ENCODE data around the gene TNPO3.

TNPO3 gene

DNA sequence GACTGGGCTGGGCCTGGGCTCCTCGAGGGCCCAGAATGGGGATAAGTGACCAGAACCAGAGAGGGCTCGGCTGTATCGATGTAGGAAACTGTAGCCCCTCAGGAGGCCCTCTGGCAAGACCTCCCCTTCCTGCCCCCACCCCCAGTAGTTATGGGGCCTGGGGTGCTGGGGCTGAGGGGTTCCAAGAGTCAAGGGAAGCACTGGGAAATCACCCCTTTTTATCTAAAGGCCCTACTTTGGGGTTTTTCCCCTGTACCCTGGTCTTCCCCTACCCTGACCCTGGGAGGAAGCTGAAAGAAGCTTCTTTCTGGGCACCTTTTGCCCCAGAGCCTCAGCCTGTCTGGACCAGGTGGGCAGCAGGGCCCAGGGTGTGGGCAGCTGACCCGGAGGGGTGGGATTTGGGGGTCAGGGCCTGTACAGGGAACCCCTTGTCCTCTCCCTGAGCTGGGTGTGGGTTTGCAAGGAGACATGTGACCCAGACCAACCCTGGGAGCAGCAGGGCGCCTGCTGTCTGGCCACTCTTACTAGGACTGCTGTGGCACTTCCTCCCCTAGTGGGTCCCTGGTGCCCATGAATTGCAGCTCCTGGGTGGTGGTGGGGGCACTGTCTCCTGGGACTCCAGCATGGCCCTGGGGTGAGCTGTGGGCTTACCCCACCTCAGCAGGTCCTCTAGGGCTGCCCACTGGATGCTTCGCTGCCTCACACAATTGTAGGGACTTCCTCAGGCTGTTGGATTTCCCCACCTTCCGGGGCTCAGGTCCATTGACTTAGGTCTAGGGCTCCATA lies 115.6 kb downstream of the TNPO3 start:
- no peak for DNase-seq (ENCODE audit: low read depth in 2 of 2)

DNA sequence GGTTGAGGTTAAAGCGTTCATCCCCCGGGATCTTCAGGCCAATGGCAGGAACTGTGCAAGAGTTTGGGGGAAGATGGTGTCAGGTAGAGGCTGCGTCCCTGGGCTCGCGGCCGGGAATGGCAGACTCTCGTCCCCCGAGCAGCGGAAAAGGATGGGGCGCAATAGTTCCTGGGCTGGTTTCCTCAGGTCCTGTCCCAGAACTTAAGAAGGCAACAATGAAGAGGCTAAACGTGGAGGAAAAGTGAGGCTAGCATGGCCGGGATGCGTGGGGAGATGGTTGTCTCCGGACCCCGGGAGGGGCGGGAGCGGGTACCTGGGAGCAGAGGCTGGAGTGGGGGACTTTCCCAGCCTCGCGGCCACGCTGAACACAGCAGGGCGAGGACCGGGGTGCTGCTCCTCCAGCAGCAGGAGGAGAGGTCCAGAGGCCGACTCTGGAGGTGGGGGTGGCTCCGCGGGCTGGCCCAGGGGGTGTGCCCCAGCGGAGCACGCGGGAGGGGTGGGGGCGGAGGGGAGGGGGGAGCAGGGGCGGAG lies 116.3 kb downstream of the TNPO3 start:
- DNase-seq (ENCODE audit: low read depth in 2 of 2): no peak

DNA sequence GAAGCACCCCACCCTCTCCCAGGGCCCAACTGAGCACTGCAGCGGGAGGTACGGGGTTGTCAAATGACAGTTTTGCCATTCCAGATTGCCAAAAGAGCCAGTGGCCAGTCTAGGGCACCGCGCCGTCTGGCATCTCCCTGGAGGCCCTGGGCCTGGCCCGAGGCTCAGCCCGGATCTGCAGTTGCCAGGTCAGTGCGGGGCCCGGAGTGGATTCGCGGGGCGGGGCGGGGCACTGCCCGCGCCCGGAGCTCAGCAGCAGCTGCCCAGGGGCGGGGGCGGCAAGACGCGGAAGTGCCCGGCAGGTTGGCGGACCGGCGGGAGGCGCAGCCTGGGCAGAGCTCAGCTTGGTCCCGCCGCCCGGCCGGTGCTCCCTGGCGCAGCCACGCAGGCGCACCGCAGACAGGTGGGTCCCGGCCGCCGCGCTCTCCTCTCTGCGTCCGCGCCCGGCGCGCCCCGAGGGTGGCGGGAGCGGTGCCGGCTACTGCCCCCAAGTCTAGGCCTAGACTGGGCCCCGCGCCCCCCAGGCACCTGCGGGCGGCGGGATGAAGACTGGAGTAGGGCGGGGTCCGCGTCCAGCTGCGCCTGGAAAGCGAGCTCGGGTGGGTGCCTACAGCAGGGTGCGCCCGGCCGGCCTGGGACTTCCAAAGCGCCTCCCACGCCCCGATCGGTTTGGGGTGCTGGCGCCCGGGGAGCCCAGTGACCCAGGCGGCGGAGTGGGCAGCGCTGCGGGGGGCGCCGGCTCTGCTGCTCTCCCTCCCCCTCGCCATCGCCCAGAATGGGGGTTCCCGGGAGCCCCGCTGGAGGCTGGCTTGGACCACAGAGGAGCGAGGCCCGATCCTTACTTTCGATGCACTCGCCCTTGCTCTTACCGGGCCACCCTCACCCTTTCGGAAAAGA lies 117.0 kb downstream of the TNPO3 start, which contains the start of gene IRF5:
Gene IRF5, plus strand, starts transcription at position 281 of the 897 bp plus-strand sequence. CDS start 4,155 bp downstream, outside the sequence.
- no peak for DNase-seq (ENCODE audit: low read depth in 2 of 2)

DNA sequence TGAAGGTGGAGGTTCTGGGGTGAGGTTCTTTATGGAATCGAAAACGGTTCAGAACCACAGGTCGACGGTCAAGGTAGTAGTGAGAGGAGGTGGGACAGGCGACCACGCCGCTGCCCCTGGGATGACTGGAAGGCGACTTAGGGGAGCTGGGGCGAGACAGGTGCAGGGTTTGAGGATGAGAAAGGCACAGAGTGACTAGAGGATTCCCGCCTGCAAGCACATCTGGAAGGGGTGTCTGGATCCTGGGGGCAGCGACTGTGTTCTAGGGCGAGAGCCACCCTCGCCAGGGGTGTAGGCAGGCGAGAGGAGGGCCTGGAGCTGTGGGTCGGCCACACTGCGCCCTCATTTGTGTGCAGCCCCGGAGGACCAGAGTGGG lies 117.7 kb downstream of the TNPO3 start:
- no peak for DNase-seq (ENCODE audit: low read depth in 2 of 2)

DNA sequence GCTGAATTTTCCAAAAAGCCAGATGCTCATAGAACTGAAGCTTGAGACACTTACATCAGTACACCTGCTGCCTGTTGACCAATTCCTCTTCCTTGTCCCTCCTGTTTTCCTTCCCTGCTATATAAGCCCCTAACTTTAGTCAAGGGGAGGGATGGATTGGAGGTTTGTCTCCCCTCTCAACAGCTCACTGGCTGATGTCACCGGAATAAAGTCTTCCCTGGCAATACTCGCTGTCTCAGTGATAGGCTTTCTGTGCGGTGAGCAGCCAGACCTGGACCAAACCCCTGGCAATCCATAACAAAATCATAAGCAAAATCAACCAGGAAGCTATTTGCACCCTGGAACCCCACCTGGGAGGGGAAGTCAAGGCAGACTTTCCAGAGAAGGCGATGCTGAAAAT lies 118.1 kb downstream of the TNPO3 start:
- no peak for DNase-seq (ENCODE audit: low read depth in 2 of 2)

DNA sequence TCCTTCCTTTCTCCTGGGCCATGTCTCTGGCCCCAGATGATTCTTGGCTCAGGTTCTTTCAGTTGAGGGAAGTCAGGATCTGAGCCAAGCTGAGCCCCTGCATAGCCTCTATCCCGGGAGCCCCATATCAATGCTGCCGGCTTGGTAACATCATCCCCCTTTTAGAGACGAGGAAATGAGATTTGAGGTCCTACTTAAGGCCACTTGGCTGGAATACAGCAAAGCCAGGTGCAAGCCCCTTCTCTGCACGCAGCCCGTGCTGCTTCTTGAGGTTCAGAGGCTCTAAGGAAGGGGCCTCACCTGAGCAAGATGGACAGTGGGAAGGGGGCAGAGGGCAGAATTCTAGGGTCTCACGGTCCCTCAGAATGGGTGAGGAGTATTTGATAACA lies 119.6 kb downstream of the TNPO3 start:
- no peak for DNase-seq (ENCODE audit: low read depth in 2 of 2)

DNA sequence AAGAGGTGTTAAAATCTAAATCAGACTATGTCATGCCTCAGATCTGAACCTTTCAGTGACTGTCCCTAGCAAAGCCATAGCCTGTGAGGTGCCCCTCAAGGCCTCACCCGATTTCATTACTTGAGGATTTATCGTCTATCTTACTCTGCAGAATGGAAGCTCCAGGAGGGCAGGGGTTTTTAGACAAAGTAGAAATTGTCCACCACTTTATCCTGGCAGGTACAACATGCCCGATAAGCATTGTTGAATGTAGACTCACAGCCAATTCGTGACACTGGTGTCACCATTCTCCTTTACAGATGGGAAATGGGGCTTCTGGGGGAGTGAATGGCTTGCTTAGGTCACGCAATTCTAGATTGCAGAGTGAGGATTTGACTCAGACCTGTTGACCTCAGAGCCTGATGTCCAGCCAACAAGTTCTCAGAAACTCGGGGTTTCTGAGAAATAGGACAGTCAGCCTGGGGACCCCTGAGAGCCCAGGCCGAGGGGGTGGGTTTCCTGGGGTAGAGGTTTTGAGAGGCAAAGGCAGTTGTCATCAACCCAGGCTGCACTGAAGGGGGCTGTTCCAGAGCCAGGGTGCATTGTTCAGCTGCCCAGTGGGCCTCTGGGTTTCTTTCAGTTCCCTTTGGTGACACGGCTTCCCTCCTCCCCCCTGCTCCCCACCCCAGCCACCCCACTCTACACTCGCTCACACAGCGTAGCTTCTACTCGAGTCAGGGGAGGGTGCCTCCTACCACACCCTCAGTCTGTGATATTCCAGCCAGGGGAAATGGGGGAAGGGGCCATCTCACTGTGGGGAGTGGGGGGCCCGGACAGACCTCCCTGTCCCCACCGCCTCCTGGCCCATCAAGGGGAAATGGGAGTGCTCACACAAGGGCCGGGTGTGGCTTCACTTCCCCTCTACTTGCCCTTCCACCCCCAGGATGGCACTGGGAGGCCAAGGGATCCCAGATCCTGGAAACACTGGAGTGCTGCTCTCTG lies 120.3 kb downstream of the TNPO3 start:
- no peak for DNase-seq (ENCODE audit: low read depth in 2 of 2)

DNA sequence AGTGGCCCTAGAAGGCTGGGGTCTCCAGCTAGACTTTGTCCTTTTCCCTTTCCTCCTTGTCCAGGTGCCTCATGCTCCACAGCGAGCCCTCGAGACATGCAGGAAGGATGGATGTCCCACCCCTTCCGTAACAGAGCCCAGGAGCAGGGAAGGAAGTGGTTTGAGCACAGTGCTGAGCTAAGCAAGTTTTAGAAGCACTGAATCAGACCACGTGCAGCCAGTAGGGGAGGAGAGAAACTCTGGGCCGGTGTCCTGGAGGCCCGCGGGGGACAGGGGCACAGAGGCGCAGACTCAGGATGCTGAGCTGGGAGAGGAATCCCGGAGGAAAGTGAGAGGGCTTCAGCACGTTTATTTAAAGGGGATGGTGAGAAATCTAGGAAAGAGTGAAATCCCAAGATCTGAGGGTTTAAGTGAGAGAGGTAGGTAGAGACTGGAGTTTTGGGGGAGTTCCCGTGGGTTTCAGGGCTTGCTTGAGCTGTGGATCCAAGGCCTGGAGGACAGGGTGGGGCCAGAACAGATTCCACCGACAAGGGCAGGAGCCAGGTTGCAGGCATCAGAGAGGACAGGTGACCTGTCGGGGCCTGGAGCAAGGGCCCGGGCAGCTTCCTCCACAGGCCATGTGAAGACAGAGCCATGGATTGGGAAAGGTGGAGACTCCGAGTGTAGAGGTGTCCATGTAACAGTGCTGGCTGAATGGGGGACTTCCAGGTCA lies 121.6 kb downstream of the TNPO3 start:
- DNase-seq (ENCODE audit: low read depth in 2 of 2): no peak

DNA sequence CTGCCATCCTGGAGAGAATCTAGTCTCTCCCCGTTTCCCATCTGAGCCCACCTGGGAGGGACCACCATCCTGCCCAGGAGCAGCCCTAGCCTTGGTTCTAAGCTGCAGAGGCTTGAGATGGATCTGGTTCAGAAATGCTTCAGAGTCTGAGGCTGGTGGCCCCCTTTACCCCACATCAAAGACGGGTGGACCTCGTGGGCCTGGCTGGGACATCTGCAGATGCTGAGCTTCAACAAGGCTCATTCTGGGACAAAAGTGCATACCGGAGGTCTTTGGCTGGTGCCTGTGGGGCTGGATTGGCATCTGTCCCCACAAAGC lies 122.1 kb downstream of the TNPO3 start:
- no peak for DNase-seq (ENCODE audit: low read depth in 2 of 2)

DNA sequence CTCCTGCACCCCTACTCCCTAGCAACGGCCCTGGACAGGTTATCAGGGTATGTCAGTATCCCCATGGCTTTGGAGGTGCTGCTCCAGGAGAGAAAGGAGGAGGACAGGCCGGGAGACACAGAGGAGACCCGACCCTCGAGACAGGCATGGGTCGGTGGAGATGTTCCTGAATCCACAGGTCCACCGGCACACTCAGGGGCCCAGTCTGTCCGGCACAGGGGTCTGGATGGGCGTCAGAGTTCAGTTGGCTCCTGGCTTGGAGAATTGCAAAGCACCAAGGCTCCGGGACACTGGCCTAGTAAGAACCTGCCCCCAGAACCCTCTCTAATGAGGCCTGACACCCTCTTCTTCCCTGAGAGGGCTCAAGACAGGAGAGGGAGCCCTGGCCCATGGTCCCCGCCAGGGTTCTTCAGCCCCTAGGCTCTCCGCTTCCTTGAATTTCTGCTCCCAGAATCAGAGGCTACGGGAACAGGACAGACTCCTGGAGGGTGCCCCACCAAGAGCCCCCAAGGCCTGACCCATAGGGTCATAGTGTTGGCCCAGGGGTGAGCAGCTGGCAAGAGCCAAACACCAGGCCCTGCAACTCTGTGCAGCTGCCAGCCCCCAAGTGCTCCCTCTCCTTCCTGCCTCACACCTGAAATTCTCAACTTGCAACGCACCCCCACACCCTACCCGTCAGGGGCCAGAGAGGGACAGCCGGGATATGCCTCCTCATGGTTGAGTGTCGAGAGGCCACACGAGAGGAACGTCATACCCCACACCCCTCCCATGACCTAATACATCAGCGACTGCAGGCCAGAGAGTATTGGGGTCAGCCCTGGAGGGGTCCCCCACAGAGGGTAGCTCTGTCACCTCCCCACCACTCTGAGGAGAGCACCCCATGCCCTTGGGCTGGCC lies 122.7 kb downstream of the TNPO3 start:
- no peak for DNase-seq (ENCODE audit: low read depth in 2 of 2)

DNA sequence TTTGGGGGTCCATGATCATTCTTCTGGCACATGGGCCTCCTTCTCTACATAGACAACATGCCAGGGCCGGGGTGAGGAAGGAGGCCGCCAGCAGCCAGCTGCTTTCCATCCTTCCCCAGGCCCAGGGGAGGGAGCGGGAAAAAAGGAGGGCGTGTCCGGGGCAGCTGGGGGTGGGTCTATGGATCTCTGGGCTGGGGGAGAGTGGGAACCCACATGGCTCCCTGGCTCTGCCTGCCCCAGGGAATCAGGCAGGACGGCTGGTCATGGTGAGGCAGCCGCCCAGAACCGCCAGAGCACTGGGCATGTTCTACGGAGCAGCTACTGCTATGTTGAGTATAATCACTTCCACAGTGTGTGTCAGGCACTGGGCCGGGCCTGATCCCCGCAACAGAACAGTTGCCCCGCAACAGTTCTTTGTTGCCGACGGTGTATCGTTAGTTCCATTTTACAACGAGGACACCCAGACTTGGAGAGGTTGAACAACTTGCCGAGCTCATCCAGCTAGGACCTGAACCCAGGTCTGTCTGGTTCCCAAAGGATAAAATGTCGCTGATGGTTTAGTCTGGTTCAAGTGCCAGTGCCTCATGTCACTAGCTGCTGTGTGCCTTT lies 123.6 kb downstream of the TNPO3 start:
- no peak for DNase-seq (ENCODE audit: low read depth in 2 of 2)

DNA sequence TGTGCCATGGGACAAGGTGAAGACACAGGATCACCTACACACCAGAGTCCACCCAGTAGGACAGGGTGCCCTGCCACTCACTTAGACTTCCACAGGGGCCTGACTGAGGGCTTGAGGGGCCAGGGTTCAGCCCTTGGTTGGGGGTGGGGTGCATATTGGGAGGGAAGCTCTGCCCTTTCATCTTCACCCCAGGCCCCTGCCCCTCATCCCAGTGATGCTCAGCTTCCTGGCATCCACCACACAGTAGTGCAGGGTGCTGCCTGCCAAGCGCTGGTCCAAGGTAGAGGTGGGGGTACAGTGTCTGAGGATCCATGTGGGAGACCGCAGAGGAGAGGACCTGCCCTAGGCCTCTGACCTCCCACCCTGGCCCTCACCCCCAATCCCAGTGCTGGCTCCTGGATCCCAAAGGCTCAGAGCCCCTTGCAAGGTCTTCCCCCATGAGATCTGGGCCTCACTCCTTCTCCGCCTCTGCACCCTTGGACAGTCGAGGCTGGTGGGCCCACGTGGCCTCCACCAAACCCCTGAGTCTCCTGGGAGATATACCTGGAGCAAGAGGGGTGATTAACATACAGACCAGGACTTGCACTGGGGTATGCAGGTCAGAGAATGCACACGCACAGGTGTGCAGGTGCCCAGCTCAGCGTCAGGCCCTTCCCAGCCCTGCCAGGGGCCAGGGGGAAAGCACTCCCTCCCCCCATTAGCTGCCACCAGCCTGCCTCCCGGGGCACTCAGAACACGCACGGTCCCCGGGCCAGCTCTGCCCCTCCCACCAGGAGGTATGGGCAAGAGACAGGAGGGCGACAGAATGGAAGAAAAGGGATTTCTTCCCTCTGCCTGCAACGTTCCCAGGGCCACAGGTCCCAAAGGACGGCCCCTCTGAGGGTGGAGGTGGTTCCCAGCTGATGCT lies 125.8 kb downstream of the TNPO3 start:
- DNase-seq (ENCODE audit: low read depth in 2 of 2): no peak

DNA sequence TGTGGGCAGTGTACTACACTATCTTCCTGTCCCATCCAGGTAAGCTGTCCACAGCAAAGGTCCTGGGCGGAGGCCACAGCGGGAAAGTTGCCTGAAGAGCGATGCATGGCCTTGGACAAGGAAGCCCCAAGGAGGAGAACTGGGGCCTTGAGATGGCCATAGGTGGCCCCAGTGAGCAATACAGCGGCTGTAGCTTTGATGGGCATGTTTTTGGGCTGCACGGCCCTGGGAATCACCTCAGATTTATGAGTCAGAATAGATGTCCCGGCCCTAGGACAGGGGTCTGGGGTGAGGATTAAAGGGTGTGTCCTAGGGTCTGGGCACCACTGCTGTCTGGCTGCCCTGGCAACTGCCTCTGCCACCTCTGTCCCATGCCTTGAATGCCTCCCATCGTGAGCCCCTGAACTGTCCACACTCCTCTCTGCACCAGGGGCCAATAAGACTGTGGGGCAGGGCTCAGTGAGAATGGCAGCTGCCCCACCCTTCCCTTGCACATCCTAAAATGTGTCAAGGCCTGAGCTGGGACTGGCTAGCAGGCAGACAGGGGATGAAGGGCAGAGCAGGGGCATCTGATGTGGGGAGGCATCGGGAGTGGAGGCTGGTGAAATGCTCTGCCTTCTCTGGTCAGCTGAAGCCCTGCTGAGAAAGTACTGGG lies 126.6 kb downstream of the TNPO3 start:
- DNase-seq (ENCODE audit: low read depth in 2 of 2): no peak

DNA sequence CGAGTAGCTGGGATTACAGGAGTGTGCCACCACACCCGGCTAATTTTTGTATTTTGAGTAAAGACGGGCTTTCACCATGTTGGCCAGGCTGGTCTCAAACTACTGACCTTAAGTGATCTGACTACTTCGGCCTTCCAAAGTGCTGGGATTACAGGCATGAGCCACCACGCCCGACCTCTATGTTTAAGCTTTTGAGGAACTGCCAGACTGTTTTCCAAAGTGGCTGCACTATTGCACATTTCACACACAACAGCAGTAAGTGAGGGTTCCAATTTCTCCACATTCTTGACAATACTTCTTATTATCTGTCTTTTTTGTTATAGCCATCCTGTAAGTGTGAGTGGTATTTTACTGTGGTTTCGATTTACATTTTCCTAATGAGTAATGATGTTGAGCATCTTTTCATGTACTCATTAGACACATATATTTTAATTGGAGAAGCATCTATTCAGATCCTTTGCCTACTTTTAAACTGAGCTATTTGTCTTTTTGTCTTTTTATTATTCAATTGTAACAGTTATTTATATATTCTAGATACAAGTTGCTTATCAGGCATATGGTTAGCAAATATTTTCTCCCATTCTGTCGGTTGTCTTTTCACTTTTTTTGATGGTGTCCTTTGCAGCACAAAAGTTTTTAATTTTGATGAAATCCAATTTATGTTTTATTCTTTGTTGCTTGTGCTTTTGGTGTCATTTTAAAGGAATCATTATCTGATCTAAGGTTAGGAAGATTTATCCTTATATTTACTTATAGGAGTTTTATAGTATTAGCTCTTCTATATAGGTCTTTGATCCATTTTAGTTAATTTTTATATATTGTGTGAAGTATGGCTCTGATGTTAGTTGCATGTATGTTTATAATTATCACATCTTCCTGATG lies 130.0 kb downstream of the TNPO3 start:
- DNase-seq (ENCODE audit: low read depth in 2 of 2): no peak

DNA sequence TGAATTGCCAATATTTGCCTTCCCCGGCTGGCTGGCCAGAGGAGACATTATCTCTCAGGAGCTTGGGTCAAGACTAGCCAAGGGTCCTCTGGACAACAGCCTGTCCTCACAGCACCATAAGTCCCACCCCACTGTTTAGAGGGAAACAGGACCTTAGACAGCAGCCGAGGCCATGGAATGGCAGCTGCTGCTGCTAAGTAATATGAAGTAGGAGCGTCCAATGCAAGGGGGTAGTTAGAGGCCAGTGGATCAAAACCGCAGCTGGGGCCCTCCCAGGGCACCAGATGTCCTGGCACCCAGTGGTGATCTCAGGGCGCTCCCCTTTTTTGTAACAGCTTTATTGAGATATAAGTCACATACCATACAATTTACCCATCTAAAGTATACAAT lies 131.5 kb downstream of the TNPO3 start:
- no peak for DNase-seq (ENCODE audit: low read depth in 2 of 2)

DNA sequence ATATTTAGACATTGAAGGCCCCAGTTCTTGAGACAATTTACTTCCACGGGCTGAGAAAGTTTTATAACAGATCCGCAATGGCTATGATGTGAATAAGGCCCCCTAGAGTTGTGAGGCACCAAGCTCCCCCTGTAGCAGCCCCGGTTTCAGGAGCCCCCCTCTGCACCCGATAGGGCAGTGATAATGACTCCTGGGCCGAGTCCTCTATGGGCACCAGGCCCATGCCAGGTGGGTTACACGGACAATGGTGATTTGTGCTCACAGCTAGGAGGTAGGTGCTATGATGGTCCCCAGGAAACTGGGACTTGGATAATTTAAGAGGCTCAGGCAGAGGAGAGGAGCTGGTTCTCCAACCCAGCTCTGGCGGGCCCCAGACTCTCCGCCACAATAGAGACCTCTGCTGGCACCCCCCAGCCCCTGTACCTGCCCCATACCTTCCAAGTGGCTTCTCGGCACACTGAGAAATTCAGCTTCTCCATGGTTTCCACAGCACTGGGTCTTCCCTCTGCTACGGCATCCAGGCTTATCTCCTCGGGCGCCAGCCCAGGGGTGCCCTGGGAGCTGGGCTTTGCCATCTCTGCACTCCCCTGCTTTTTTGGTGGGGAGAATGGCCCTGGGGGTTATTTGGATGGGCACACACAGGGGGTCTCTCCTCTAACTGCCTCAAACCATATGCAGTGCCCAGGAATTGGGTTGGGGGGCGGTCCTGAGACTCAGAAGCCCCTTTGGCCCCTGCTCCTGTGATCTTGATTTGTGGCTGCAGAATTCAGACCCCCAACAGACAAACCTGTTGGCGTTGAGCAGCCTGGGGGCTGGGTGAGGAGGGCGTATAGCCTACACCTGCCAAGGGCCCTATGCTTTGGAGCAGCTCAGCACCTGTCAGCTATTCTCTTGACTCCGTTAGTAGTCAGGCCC lies 132.2 kb downstream of the TNPO3 start:
- DNase-seq (ENCODE audit: low read depth in 2 of 2): no peak
